ENCODE measurements around the gene KIAA1143. TPM values are rescaled to one million over a fixed set of nuclear protein-coding genes. Genes with fewer than 3 reads are reported as not detected.
A peak's percentile ranks its signal among the peaks of the same experiment; 100 is the strongest.

KIAA1143 gene
- total and polyA plus RNA-seq, 2 of the 13 experiments (the other 11 are each of a cell fraction or from before 2014, with no cell fraction given) = 9.9 to 27.2 TPM

- no peaks in the 10 kb centered on the region for H3K27me3 ChIP-seq (ENCODE audit: control insufficient read depth in 1 of 2, insufficient read depth in 2 of 2, low read length in 2 of 2)
- in situ Hi-C loops (cut with HindIII; ENCODE audit: extremely low pct_ligation_motif_present, low pct_unique_long_range_greater_than_20kb) (no loop called here), intact Hi-C loops (cut with micrococcal nuclease; ENCODE audit: unreplicated experiment) (no loop called here)
- DNase-seq (ENCODE audit: low spot score) (no peak), FAIRE-seq (no peak), ATAC-seq (no peak)
- CTCF ChIA-PET (ENCODE audit: low intra/inter-chr PET ratio, low total read pairs) = no interaction called here
- no peak overlapping the region for H3K27ac ChIP-seq (ENCODE audit: extremely low read length, insufficient read depth, low read length)
- H3K9me3 ChIP-seq (ENCODE audit: low read length) = peaks cover 20% of the 10 kb centered on the region
- no peak overlapping the region for H3K4me2 ChIP-seq (ENCODE audit: low read depth, low read length)
- WGBS (ENCODE audit: low lambda C conversion rate) = 97% methylated on average over 1 of the region's 1 CpG
- H4K20me1 ChIP-seq (ENCODE audit: insufficient read depth, low read length) = no peaks in the 10 kb centered on the region
- POLR2A ChIA-PET = no interaction called here
- no peak overlapping the region for H3K4me3 ChIP-seq (replicated peaks in 1 of 3; ENCODE audit: insufficient read depth in 1 of 3, low read depth in 2 of 3, low read length in 3 of 3)
- H3K36me3 ChIP-seq (replicated peaks in 1 of 2; ENCODE audit: control insufficient read depth in 1 of 2, insufficient read depth in 2 of 2, low read length in 2 of 2) = peaks cover 0 to 12% of the 10 kb centered on the region in 2 experiments; a peak in 3 of 5 replicates
- BruUV-seq (replicated peaks) = no TSS peak
- no peak overlapping the region for H3K9ac ChIP-seq (ENCODE audit: insufficient read depth, low read depth, low read length)
- TF ChIP-seq, protein P1, sequence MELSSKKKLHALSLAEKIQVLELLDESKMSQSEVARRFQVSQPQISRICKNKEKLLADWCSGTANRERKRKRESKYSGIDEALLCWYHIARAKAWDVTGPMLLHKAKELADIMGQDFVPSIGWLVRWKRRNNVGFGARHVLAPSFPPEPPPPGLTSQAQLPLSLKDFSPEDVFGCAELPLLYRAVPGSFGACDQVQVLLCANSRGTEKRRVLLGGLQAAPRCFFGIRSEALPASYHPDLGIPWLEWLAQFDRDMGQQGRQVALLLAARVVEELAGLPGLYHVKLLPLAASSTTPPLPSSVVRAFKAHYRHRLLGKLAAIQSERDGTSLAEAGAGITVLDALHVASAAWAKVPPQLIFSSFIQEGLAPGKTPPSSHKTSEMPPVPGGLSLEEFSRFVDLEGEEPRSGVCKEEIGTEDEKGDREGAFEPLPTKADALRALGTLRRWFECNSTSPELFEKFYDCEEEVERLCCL (CRISPR knock-in tag; IDR thresholded peaks at IDR 0.05; ENCODE audit: borderline replicate concordance) = no peak
- TF ChIP-seq PRDM10 (CRISPR knock-in tag; IDR thresholded peaks at IDR 0.05; ENCODE audit: low read depth) (no peak), MAFF (IDR thresholded peaks at IDR 0.05; ENCODE audit: low read depth, low read length) (peak; percentile 29; the same call in 1 of the 2 replicates), POLR2G (IDR thresholded peaks at IDR 0.05; ENCODE audit: low read depth, low read length) (no peak), MAFK (conservative IDR thresholded peaks at IDR 0.05 in 1 of 2, IDR thresholded peaks at IDR 0.05 in 1 of 2; ENCODE audit: low read length in 2 of 2) (peak; percentile 44 to 69; a peak in 3 of 4 replicates), ZNF510 (CRISPR knock-in tag; IDR thresholded peaks at IDR 0.05; ENCODE audit: low read depth) (no peak), ZNF468 (CRISPR knock-in tag; IDR thresholded peaks at IDR 0.05) (no peak), CHD2 (IDR thresholded peaks at IDR 0.05; ENCODE audit: low read depth, low read length) (no peak)
- H3K79me2 ChIP-seq (ENCODE audit: insufficient read depth, low read length) = peaks cover 8% of the 10 kb centered on the region
- no peaks in the 10 kb centered on the region for H3K4me1 ChIP-seq (ENCODE audit: insufficient read depth, low read length)
- no peak overlapping the region for H2AFZ ChIP-seq (ENCODE audit: low read length)
Observed at GRCh38 chr3:44771424-44772098, 10.1 kb upstream of the KIAA1143 start.

All from HepG2 (cell line).